ENCODE results near the gene SMARCD1.
"Not testable (repeated sequence)": the region's sequence is repeated elsewhere in the genome, so short reads cannot be mapped to it uniquely, and the experiment has no call there.

- TF ChIP-seq CTCF (IDR thresholded peaks at IDR 0.05; ENCODE audit: low read length); EZH2 (IDR thresholded peaks at IDR 0.05; ENCODE audit: borderline replicate concordance, low read length): not testable (repeated sequence)
Observed at GRCh38 chr12:50148011-50148410, 62.9 kb downstream of the SMARCD1 start.
